Transverse colon (tissue), 4 donors: ENCODE data around the gene IFI27L1. TPM values are rescaled to one million over a fixed set of nuclear protein-coding genes. Genes with fewer than 3 reads are reported as not detected.

Experiments
- DNase-seq: peaks from one replicate; pipeline ENCODE4 v3.0.0-alpha.2; 2019
- H3K27ac ChIP-seq, 4 donors: fragments of 200-600 bp; sonication (generic); 2 replicates each; pipeline ENCODE4 v1.5.1; 2016 to 2018; ENCODE audit warnings: inconsistent platforms in 4 of 4
- H3K27me3 ChIP-seq: fragments of 200-600 bp; sonication (generic); 2 replicates; pipeline ENCODE4 v1.5.1; 2017; ENCODE audit warnings: inconsistent platforms
- H3K36me3 ChIP-seq, 4 donors: fragments of 200-600 bp; sonication (generic); 2 replicates each; pipeline ENCODE4 v1.5.1; 2017 to 2019; ENCODE audit warnings: inconsistent platforms in 4 of 4
- H3K4me1 ChIP-seq, 4 donors: fragments of 200-600 bp; sonication (generic); 2 replicates each; pipeline ENCODE4 v1.5.1; 2017 to 2020; ENCODE audit warnings: inconsistent platforms in 4 of 4
- H3K4me3 ChIP-seq, 4 donors: fragments of 200-600 bp; sonication (generic); 1 replicate in 1 of 4; 2 replicates in 3 of 4; pipeline versions ENCODE4 v1.5.1 to v1.6.1; 2017 to 2019; ENCODE audit warnings: inconsistent platforms in 4 of 4
- H3K9me3 ChIP-seq, 2 donors: fragments of 200-600 bp; sonication (generic); 2 replicates each; pipeline ENCODE4 v1.5.1; 2017 to 2019; ENCODE audit warnings: inconsistent platforms in 2 of 2
- CTCF ChIP-seq, 5 experiments: fragments of 200-600 bp in 3 of 5; fragments of 450-650 bp in 2 of 5; sonication (generic) in 3 of 5; IDR thresholded peaks; 1 replicate in 2 of 5; 2 replicates in 3 of 5; pipeline ENCODE4 v1.5.1; 2016 to 2017; ENCODE audit warnings: antibody characterized with exemption in 5 of 5, inconsistent platforms in 3 of 5, mild to moderate bottlenecking in 2 of 5, moderate library complexity in 1 of 5
- EP300 ChIP-seq: sonication (generic); formaldehyde crosslinking; IDR thresholded peaks from one replicate; pipeline ENCODE4 v1.6.1; 2017; ENCODE audit warnings: antibody characterized with exemption, low read depth
- POLR2A ChIP-seq: fragments of 450-650 bp; IDR thresholded peaks from one replicate; pipeline ENCODE4 v1.6.1; 2016; ENCODE audit warnings: antibody characterized with exemption, mild to moderate bottlenecking, moderate library complexity
- POLR2AphosphoS5 ChIP-seq, 3 donors: sonication (generic); formaldehyde crosslinking; IDR thresholded peaks; one replicate each; pipeline ENCODE4 v1.6.1; 2016; ENCODE audit warnings: antibody characterized with exemption in 3 of 3
- WGBS, 2 donors: methylation state at CpG; one replicate each; pipeline ENCODE4 v1.1.5; 2018; ENCODE audit warnings: low coverage in 1 of 2; 5-methylcytosine and 5-hydroxymethylcytosine counted together
- in situ Hi-C, 4 donors: fragments of 200-750 bp; cut with MboI; loops; one replicate each; pipeline versions ENCODE4 v1.15.0 to v1.15.1; 2017; ENCODE audit warnings: low sequenced_read_pairs in 3 of 4, low pct_ligation_motif_present in 1 of 4, low pct_unique_long_range_greater_than_20kb in 1 of 4
- intact Hi-C: fragments of 100-400 bp; cut with DNase I; formaldehyde crosslinking; loops from one replicate; pipeline ENCODE4 v1.15.1; 2023; ENCODE audit warnings: low total_unique reads
- total RNA-seq, 4 donors: library from RNA; depleted of rRNA; stranded (reverse); fragments of >200 nt; gene quantifications; one replicate each; pipeline ENCODE4 v1.1.0, GENCODE V29; 2016

IFI27L1 gene
- total RNA-seq, 4 donors from 2014 or later: 12.3 to 21.3 (median 17.9) TPM; not detected in 1

- Histone ChIP-seq H3K9me3 (no peaks in the 10 kb centered on the region), H3K27ac (no peak overlapping the region), H3K27me3 (no peaks in the 10 kb centered on the region), H3K36me3 (no peaks in the 10 kb centered on the region), H3K4me1 (peaks cover 9 to 19% (median 15%) of the 10 kb centered on the region in 4 donors), H3K4me3 (no peak overlapping the region)
- whole genome bisulfite sequencing, 2 donors: 95% methylated on average over 1 of the region's 1 CpG; no CpG with 5 or more reads in 1 of the 2 donors
- in situ Hi-C loops (no loop called here), intact Hi-C loops (no loop called here)
- no peak for DNase-seq
- TF ChIP-seq CTCF (IDR thresholded peaks at IDR 0.05): no peak
- no peak for TF ChIP-seq POLR2AphosphoS5 (IDR thresholded peaks at IDR 0.05)
- TF ChIP-seq POLR2A: no peak
- TF ChIP-seq EP300: no peak
Observed at GRCh38 chr14:94126419-94126677, 45.2 kb downstream of the IFI27L1 start.

- intact Hi-C loops: no loop called here
- DNase-seq: no peak
Observed at GRCh38 chr14:94126800-94127199, 45.7 kb downstream of the IFI27L1 start.

GRCh38 chr14:94127330-94127729 is 46.2 kb downstream of the IFI27L1 start:
- no peak for DNase-seq
- Histone ChIP-seq H3K4me1 (peaks cover 9 to 19% (median 15%) of the 10 kb centered on the region in 4 donors), H3K36me3 (no peaks in the 10 kb centered on the region), H3K9me3 (no peaks in the 10 kb centered on the region), H3K27me3 (no peaks in the 10 kb centered on the region), H3K4me3 (no peak overlapping the region), H3K27ac (no peak overlapping the region)
- 89 to 93% methylated on average over 3 to 6 of the region's 6 CpGs for WGBS, 2 donors
- intact Hi-C loops (no loop called here), in situ Hi-C loops (no loop called here)
- TF ChIP-seq EP300: no peak
- TF ChIP-seq POLR2AphosphoS5 (IDR thresholded peaks at IDR 0.05): no peak
- TF ChIP-seq CTCF (IDR thresholded peaks at IDR 0.05): no peak
- TF ChIP-seq POLR2A: no peak

More at GRCh38 chr14:94126800-94127199, 45.7 kb downstream of the IFI27L1 start:
- no peaks in the 10 kb centered on the region for H3K36me3 ChIP-seq
- 89 to 100% methylated on average over 1 to 5 of the region's 5 CpGs for WGBS, 2 donors
- H3K27ac ChIP-seq: no peak overlapping the region
- H3K9me3 ChIP-seq: no peaks in the 10 kb centered on the region
- H3K4me1 ChIP-seq: peaks cover 9 to 19% (median 15%) of the 10 kb centered on the region in 4 donors
- no peak overlapping the region for H3K4me3 ChIP-seq
- TF ChIP-seq EP300 (no peak), POLR2AphosphoS5 (IDR thresholded peaks at IDR 0.05) (no peak), CTCF (IDR thresholded peaks at IDR 0.05) (no peak), POLR2A (no peak)
- H3K27me3 ChIP-seq: no peaks in the 10 kb centered on the region
- in situ Hi-C loops: no loop called here

- peak overlapping the region in 1 of 4 donors; percentile 83 for H3K27ac ChIP-seq
- whole genome bisulfite sequencing, 2 donors: 93% methylated on average over 14 of the region's 14 CpGs; no CpG with 5 or more reads in 1 of the 2 donors
- in situ Hi-C loops: no loop called here
Observed at GRCh38 chr14:94128216-94128839, 47.2 kb downstream of the IFI27L1 start.

More at GRCh38 chr14:94128216-94128839, 47.2 kb downstream of the IFI27L1 start:
- Histone ChIP-seq H3K36me3 (no peaks in the 10 kb centered on the region), H3K4me3 (no peak overlapping the region), H3K27me3 (no peaks in the 10 kb centered on the region), H3K9me3 (no peaks in the 10 kb centered on the region), H3K4me1 (peaks cover 9 to 19% (median 15%) of the 10 kb centered on the region in 4 donors)
- no peak for DNase-seq
- intact Hi-C loops: no loop called here
- TF ChIP-seq POLR2AphosphoS5 (IDR thresholded peaks at IDR 0.05) (no peak), EP300 (no peak), POLR2A (no peak), CTCF (IDR thresholded peaks at IDR 0.05) (no peak)
